SK-N-SH treated with all-trans-retinoic acid at 6 μM for 48 hours (cell line): ENCODE measurements around the gene MAPK4.

Source experiments
- ARNTL ChIP-seq: fragments of 450-650 bp; formaldehyde crosslinking; IDR thresholded peaks from 2 replicates; pipeline ENCODE4 v1.5.0; 2020; ENCODE audit warnings: low read depth, mild to moderate bottlenecking, moderate library complexity, borderline replicate concordance
- BACH2 ChIP-seq: fragments of 250-450 bp; sonication (Bioruptor Pico); IDR thresholded peaks from 2 replicates; pipeline ENCODE4 v1.9.0; 2021; ENCODE audit warnings: mild to moderate bottlenecking, borderline replicate concordance
- CSDC2 ChIP-seq: fragments of 250-450 bp; sonication (Bioruptor Pico); IDR thresholded peaks from 2 replicates; pipeline ENCODE4 v1.5.0; 2020; ENCODE audit warnings: mild to moderate bottlenecking, moderate library complexity
- ISL1 ChIP-seq: fragments of 250-450 bp; sonication (Bioruptor Pico); IDR thresholded peaks from 2 replicates; pipeline ENCODE4 v2.1.2; 2022; ENCODE audit warnings: mild to moderate bottlenecking, moderate library complexity
- PPARA ChIP-seq: fragments of 250-450 bp; sonication (Bioruptor Pico); IDR thresholded peaks from 2 replicates; pipeline ENCODE4 v1.5.0; 2020; ENCODE audit warnings: mild to moderate bottlenecking, borderline replicate concordance
- ZC3H10 ChIP-seq: fragments of 250-450 bp; sonication (Bioruptor Pico); IDR thresholded peaks from 2 replicates; pipeline ENCODE4 v1.5.1; 2021; ENCODE audit warnings: mild to moderate bottlenecking, moderate library complexity
- ZFP3 ChIP-seq: fragments of 250-450 bp; sonication (Bioruptor Pico); IDR thresholded peaks from 2 replicates; pipeline ENCODE4 v1.5.0; 2020; ENCODE audit warnings: mild to moderate bottlenecking, moderate library complexity
- ZFP30 ChIP-seq: fragments of 450-650 bp; formaldehyde crosslinking; IDR thresholded peaks from 2 replicates; pipeline ENCODE4 v1.5.0; 2022; ENCODE audit warnings: mild to moderate bottlenecking, moderate library complexity
- ZNF70 ChIP-seq: fragments of 450-650 bp; formaldehyde crosslinking; IDR thresholded peaks from 2 replicates; pipeline ENCODE4 v1.5.0; 2020; ENCODE audit warnings: mild to moderate bottlenecking, moderate library complexity
- TF ChIP-seq, protein P1 (sequence below): fragments of 250-450 bp; sonication (Bioruptor Pico); IDR thresholded peaks from 2 replicates; pipeline ENCODE4 v1.8.0; 2021; ENCODE audit warnings: low read depth, mild to moderate bottlenecking, moderate library complexity, borderline replicate concordance
- TF ChIP-seq, protein P2 (sequence below): fragments of 250-450 bp; sonication (Bioruptor Pico); IDR thresholded peaks from 2 replicates; pipeline ENCODE4 v1.8.0; 2020; ENCODE audit warnings: mild to moderate bottlenecking, moderate library complexity, borderline replicate concordance
- TF ChIP-seq, protein P3 (sequence below): fragments of 250-450 bp; sonication (Bioruptor Pico); IDR thresholded peaks from 2 replicates; pipeline ENCODE4 v1.5.1; 2020; ENCODE audit warnings: low read depth, mild to moderate bottlenecking, moderate library complexity

DNA sequence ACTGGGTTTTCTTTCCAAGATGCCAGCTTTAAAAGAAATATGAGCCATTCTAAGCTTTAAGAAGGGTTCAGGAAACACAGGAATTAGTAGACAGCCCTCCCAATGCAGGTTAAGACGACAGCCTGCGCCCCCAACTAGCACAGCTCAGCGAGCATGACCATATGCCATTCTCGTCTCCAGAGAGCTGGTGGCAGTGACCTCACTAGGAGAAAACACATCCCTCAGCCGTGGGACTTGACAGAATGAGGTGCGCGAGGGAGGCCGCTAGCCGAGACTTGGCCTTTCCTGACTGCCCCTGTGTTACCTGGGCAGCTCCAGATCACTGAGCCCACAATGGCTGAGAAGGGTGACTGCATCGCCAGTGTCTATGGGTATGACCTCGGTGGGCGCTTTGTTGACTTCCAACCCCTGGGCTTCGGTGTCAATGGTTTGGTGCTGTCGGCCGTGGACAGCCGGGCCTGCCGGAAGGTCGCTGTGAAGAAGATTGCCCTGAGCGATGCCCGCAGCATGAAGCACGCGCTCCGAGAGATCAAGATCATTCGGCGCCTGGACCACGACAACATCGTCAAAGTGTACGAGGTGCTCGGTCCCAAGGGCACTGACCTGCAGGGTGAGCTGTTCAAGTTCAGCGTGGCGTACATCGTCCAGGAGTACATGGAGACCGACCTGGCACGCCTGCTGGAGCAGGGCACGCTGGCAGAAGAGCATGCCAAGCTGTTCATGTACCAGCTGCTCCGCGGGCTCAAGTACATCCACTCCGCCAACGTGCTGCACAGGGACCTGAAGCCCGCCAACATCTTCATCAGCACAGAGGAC, 103.9 kb downstream of the MAPK4 start:
- TF ChIP-seq CSDC2 (CRISPR knock-in tag) (no peak), BACH2 (no peak), ZC3H10 (CRISPR knock-in tag) (no peak), ISL1 (CRISPR knock-in tag) (no peak), ZFP30 (CRISPR knock-in tag) (no peak), ZNF70 (CRISPR knock-in tag) (no peak), ARNTL (CRISPR knock-in tag) (no peak), ZFP3 (CRISPR knock-in tag) (no peak), PPARA (CRISPR knock-in tag) (no peak)
- TF ChIP-seq, protein P1, sequence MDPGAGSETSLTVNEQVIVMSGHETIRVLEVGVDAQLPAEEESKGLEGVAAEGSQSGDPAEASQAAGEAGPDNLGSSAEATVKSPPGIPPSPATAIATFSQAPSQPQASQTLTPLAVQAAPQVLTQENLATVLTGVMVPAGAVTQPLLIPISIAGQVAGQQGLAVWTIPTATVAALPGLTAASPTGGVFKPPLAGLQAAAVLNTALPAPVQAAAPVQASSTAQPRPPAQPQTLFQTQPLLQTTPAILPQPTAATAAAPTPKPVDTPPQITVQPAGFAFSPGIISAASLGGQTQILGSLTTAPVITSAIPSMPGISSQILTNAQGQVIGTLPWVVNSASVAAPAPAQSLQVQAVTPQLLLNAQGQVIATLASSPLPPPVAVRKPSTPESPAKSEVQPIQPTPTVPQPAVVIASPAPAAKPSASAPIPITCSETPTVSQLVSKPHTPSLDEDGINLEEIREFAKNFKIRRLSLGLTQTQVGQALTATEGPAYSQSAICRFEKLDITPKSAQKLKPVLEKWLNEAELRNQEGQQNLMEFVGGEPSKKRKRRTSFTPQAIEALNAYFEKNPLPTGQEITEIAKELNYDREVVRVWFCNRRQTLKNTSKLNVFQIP (CRISPR knock-in tag) = no peak
- TF ChIP-seq, protein P2, sequence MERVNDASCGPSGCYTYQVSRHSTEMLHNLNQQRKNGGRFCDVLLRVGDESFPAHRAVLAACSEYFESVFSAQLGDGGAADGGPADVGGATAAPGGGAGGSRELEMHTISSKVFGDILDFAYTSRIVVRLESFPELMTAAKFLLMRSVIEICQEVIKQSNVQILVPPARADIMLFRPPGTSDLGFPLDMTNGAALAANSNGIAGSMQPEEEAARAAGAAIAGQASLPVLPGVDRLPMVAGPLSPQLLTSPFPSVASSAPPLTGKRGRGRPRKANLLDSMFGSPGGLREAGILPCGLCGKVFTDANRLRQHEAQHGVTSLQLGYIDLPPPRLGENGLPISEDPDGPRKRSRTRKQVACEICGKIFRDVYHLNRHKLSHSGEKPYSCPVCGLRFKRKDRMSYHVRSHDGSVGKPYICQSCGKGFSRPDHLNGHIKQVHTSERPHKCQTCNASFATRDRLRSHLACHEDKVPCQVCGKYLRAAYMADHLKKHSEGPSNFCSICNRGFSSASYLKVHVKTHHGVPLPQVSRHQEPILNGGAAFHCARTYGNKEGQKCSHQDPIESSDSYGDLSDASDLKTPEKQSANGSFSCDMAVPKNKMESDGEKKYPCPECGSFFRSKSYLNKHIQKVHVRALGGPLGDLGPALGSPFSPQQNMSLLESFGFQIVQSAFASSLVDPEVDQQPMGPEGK (CRISPR knock-in tag) = no peak
- TF ChIP-seq, protein P3, sequence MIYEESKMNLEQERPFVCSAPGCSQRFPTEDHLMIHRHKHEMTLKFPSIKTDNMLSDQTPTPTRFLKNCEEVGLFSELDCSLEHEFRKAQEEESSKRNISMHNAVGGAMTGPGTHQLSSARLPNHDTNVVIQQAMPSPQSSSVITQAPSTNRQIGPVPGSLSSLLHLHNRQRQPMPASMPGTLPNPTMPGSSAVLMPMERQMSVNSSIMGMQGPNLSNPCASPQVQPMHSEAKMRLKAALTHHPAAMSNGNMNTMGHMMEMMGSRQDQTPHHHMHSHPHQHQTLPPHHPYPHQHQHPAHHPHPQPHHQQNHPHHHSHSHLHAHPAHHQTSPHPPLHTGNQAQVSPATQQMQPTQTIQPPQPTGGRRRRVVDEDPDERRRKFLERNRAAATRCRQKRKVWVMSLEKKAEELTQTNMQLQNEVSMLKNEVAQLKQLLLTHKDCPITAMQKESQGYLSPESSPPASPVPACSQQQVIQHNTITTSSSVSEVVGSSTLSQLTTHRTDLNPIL = no peak
